ENCODE data around the gene RASGEF1B.

DNA sequence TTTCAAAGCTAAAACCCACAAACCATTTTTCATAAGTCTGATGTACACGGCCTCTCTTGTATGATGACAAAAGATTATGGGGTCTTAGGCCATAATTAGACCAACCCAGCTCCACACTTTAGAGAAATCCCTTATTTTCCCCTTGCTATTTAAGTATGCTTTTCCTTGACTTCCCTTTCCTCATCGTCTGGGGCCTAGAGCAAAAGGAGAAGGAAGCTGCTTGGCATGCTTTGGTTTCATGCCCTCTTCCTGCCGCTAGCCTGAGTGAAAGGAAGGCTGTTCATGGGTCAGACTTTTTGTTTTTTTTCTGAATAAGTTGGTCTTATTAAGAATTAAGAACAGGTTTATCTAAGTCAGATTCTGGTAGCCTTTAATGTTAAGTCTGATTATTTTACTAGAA lies 10.6 kb upstream of the RASGEF1B start:
- TF ChIP-seq CTCF (IDR thresholded peaks at IDR 0.05; ENCODE audit: low read depth, low read length) (no peak), EZH2phosphoT487 (IDR thresholded peaks at IDR 0.05; ENCODE audit: low read depth) (no peak)
